Left lung (tissue), 10 donors: ENCODE results near the gene BFSP2. TPM values are rescaled to one million over a fixed set of nuclear protein-coding genes. Genes with fewer than 3 reads are reported as not detected.
A peak's percentile ranks its signal among the peaks of the same experiment; 100 is the strongest.

Experiments used
- ATAC-seq: fragments of 200-7000 bp; cut with Tn5 transposase; one replicate; pipeline ENCODE4 v1.9.1; 2020; ENCODE audit warnings: moderate library complexity
- DNase-seq, 4 donors: peaks; one replicate each; pipeline ENCODE4 v3.0.0-alpha.2; 2013 to 2020
- H3K27ac ChIP-seq, 2 donors: fragments of 200-600 bp; sonication (generic) in 1 of 2; one replicate each; pipeline versions ENCODE4 v1.5.0 to v1.8.0; 2020 to 2021
- H3K27me3 ChIP-seq, 2 donors: fragments of 200-600 bp; sonication (generic) in 1 of 2; one replicate each; pipeline versions ENCODE4 v1.5.0 to v1.8.0; 2020 to 2021
- H3K36me3 ChIP-seq, 2 donors: fragments of 200-600 bp; sonication (generic) in 1 of 2; one replicate each; pipeline versions ENCODE4 v1.5.0 to v1.8.0; 2020 to 2021
- H3K4me1 ChIP-seq, 2 donors: fragments of 200-600 bp; one replicate each; pipeline ENCODE4 v1.8.0; 2021
- H3K4me3 ChIP-seq, 2 donors: fragments of 200-600 bp; sonication (generic) in 1 of 2; one replicate each; pipeline versions ENCODE4 v1.5.0 to v1.8.0; 2020 to 2021; ENCODE audit warnings: mild to moderate bottlenecking in 1 of 2
- H3K9me3 ChIP-seq, 2 donors: fragments of 200-600 bp; sonication (generic) in 1 of 2; one replicate each; pipeline versions ENCODE4 v1.5.0 to v1.8.0; 2020 to 2021
- intact Hi-C, 2 donors: fragments of 100-400 bp; cut with DNase I; formaldehyde crosslinking; loops; one replicate each; pipeline versions ENCODE4 v1.11.2 to v1.14.2; 2022
- polyA plus RNA-seq, 6 donors: library from polyadenylated mRNA; unstranded; fragments of 120-200 nt; gene quantifications; one replicate each; pipeline ENCODE4 v1.2.1, GENCODE V29; 2013; ENCODE audit not compliant: insufficient read length in 6 of 6
- total RNA-seq, 2 donors: library from RNA; stranded (reverse); fragmentation: NEBNext Ultra II Directional; extraction: Animal tissue kit (Norgen Biotek cat#: 25700); gene quantifications; one replicate each; pipeline ENCODE4 v1.2.1, GENCODE V29; 2021
- TF ChIP-seq, protein P1 (sequence below), 2 donors: fragments of 200-600 bp; sonication (generic) in 1 of 2; IDR thresholded peaks; one replicate each; pipeline versions ENCODE4 v1.5.0 to v1.8.0; 2021; ENCODE audit warnings: antibody characterized with exemption in 2 of 2
- donor health status: DM: no; HTN: yes; CAD: no.
- donor health status: DM: no; HTN: no; CAD: no.

Gene BFSP2
- total and polyA plus RNA-seq, 8 donors: not detected

DNA sequence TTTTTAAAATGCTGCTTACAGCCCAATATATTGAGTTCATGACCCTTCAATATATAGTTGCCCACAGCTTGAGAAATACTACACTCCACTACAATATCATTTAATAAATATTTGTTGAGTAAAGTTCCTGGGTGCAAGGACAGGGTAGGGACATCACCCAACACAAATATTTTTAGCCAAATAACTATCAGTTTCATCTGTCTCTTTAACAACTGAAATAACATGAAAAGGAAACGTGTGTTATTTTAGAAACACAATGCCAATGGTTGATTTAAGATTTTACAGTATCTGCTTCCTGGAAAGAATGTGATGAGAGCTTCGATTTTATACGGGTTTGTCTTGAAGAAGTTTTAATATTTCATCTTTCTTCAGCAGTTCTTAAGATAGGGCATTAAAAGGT is 106.0 kb downstream of the BFSP2 start:
- no peak overlapping the region for H3K4me3 ChIP-seq
- H3K27me3 ChIP-seq: no peaks in the 10 kb centered on the region
- no peaks in the 10 kb centered on the region for H3K36me3 ChIP-seq
- ATAC-seq (no peak), DNase-seq (no peak)
- TF ChIP-seq, protein P1, sequence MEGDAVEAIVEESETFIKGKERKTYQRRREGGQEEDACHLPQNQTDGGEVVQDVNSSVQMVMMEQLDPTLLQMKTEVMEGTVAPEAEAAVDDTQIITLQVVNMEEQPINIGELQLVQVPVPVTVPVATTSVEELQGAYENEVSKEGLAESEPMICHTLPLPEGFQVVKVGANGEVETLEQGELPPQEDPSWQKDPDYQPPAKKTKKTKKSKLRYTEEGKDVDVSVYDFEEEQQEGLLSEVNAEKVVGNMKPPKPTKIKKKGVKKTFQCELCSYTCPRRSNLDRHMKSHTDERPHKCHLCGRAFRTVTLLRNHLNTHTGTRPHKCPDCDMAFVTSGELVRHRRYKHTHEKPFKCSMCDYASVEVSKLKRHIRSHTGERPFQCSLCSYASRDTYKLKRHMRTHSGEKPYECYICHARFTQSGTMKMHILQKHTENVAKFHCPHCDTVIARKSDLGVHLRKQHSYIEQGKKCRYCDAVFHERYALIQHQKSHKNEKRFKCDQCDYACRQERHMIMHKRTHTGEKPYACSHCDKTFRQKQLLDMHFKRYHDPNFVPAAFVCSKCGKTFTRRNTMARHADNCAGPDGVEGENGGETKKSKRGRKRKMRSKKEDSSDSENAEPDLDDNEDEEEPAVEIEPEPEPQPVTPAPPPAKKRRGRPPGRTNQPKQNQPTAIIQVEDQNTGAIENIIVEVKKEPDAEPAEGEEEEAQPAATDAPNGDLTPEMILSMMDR (IDR thresholded peaks at IDR 0.05): no peak
- peak overlapping the region; percentile 26 to 76 for H3K27ac ChIP-seq
- H3K4me1 ChIP-seq: peaks cover 0 to 18% of the 10 kb centered on the region in 2 donors
- intact Hi-C loops: no loop called here
- no peaks in the 10 kb centered on the region for H3K9me3 ChIP-seq

GRCh38 chr3:133506215-133506901 is 106.5 kb downstream of the BFSP2 start:
- DNase-seq (no peak), ATAC-seq (peak; percentile 73)
- peak overlapping the region; percentile 26 to 76 for H3K27ac ChIP-seq
- TF ChIP-seq, protein P1 (IDR thresholded peaks at IDR 0.05): no peak
- no peaks in the 10 kb centered on the region for H3K27me3 ChIP-seq
- no peaks in the 10 kb centered on the region for H3K9me3 ChIP-seq
- no peaks in the 10 kb centered on the region for H3K36me3 ChIP-seq
- H3K4me3 ChIP-seq: no peak overlapping the region
- intact Hi-C loops: no loop called here
- peaks cover 0 to 18% of the 10 kb centered on the region in 2 donors for H3K4me1 ChIP-seq

DNA sequence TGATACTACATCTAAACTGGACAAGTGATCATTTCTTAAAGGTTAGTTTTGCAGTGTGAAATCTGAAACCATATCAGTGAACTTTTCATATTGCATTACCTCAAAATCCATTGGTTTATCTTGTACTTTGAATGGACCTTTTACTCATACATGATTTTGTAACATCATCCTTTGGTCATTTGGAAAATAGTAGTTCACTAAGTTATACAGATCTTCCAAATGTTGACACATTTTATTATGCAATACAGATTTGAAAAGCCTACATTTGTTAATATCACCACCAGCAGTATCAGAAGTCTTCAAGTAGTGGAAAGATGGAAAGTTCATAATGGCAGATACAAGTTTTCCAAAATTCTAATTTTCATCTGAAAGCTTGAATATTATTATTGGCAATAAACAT is 109.6 kb downstream of the BFSP2 start:
- TF ChIP-seq, protein P1 (IDR thresholded peaks at IDR 0.05): no peak
- H3K4me3 ChIP-seq: no peak overlapping the region
- ATAC-seq: no peak
- no peaks in the 10 kb centered on the region for H3K27me3 ChIP-seq
- no peaks in the 10 kb centered on the region for H3K36me3 ChIP-seq
- H3K27ac ChIP-seq: no peak overlapping the region
- no peak for DNase-seq
- no peaks in the 10 kb centered on the region for H3K9me3 ChIP-seq
- H3K4me1 ChIP-seq: peaks cover 0 to 18% of the 10 kb centered on the region in 2 donors
- intact Hi-C loops: no loop called here

DNA sequence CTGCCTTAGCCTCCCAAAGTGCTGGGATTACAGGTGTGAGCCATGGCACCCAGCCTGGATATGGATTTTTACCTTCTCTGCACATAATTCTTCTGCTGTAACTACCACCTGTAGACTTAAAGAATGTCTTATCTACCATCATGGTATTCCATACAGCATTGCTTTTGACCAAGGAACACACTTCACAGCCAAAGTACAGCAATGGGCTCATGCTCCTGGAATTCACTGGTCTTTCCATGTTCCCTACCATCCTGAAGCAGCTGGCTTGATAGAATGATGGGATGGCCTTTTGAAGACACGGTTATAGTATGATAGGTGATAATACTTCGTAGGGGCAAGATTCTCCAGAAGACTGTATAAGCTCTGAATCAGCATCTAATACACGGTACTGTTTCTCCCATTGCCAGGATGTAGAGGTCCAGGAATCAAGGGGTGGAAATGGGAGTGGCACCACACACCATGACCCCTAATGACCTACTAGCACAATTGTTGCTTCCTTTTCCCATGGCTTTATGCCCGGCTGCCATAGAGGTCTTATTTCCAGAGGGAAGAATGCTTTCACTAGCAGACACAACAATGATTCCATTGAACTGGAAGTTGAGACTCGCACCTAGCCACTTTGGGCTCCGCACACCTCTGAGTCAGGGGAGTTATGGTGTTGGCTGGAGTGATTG is 112.7 kb downstream of the BFSP2 start:
- TF ChIP-seq, protein P1 (IDR thresholded peaks at IDR 0.05): no peak
- Histone ChIP-seq H3K27ac (no peak overlapping the region), H3K27me3 (no peaks in the 10 kb centered on the region), H3K4me3 (no peak overlapping the region), H3K36me3 (no peaks in the 10 kb centered on the region), H3K4me1 (no peaks in the 10 kb centered on the region), H3K9me3 (no peaks in the 10 kb centered on the region)
- intact Hi-C loops: no loop called here
- ATAC-seq (no peak), DNase-seq (no peak)

GRCh38 chr3:133514418-133514817 is 114.6 kb downstream of the BFSP2 start:
- ATAC-seq: no peak
- Histone ChIP-seq H3K27me3 (no peaks in the 10 kb centered on the region), H3K4me1 (no peaks in the 10 kb centered on the region), H3K36me3 (no peaks in the 10 kb centered on the region), H3K27ac (no peak overlapping the region), H3K4me3 (no peak overlapping the region), H3K9me3 (no peaks in the 10 kb centered on the region)
- TF ChIP-seq, protein P1 (IDR thresholded peaks at IDR 0.05): no peak
- intact Hi-C loops: no loop called here
- DNase-seq: no peak
